GM19023 (cell line): ENCODE results near the gene TTC32.

Experiments used
- ATAC-seq: cut with Tn5 transposase; IDR thresholded peaks from one replicate; pipeline ENCODE4 v1.9.1; 2021; ENCODE audit warnings: mild to moderate bottlenecking, moderate library complexity; ENCODE audit not compliant: unreplicated experiment

Gene TTC32

DNA sequence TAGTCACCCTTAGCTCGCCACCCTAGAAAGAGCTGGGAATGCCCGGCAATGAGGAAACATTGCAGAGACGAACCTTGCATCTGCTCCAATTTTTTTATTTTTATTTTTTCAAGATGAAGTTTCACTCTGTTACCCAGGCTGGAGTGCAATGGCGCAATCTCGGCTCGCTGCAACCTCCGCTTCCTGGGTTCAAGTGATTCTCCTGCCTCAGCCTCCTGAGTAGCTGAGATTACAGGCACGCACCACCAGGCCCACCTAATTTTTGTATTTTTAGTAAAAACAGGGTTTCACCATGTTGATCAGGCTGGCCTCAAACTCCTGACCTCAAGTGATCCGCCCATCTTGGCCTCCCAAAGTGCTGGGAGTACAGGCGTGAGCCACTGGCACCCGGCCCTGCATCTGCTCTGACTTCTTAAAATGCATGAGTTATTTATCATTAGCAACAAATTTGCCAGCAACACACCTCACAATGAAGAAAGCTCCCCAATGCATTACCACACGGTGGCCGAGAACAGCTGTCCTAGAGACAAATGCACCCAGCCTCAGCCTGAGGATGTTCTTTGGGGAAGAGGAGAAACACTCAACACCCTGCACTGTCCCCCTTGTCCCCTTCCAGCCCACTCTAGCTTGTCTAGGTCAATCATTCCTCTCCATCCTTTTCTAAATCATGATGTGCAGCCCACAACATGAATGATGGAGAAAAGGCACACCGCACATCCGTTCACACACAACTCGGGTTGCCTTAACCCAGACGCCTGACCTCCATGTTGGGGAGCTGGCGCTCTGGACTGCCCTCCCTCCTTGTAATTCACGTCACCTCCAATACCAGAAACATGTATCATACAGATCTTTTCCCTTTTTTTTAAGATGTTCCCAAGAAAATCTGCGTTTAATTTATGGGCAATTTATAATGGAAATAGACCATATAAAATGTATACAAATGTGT lies 46.9 kb downstream of the TTC32 start:
- ATAC-seq: no peak

DNA sequence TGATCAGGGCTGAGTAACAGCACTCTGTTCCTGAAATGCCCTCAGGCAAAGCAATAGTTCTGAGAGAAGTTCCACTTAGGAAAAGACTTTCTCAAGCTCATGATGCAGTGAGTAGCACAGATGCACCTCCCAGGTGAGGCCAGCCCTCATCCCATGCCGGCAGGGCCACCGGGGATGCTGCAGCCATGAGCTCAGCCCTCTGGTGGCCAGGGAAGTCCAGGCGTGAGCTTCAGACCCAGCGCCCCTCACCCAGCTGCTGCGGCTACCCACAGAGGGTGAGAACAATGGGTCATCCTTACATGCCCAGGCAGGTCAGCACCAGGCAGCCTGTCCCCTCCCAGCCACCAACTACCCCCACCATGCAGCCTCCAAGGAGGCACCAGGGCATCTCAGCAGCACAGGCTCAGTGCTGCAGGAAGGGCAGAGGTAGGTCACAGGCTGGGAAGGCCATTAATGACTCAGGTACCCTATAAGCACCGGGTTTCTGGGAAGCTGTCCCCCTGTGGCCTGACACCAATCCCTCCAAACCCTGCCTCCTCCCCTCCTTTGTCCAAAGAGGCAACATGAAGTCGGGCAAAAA lies 50.6 kb downstream of the TTC32 start:
- ATAC-seq: no peak

DNA sequence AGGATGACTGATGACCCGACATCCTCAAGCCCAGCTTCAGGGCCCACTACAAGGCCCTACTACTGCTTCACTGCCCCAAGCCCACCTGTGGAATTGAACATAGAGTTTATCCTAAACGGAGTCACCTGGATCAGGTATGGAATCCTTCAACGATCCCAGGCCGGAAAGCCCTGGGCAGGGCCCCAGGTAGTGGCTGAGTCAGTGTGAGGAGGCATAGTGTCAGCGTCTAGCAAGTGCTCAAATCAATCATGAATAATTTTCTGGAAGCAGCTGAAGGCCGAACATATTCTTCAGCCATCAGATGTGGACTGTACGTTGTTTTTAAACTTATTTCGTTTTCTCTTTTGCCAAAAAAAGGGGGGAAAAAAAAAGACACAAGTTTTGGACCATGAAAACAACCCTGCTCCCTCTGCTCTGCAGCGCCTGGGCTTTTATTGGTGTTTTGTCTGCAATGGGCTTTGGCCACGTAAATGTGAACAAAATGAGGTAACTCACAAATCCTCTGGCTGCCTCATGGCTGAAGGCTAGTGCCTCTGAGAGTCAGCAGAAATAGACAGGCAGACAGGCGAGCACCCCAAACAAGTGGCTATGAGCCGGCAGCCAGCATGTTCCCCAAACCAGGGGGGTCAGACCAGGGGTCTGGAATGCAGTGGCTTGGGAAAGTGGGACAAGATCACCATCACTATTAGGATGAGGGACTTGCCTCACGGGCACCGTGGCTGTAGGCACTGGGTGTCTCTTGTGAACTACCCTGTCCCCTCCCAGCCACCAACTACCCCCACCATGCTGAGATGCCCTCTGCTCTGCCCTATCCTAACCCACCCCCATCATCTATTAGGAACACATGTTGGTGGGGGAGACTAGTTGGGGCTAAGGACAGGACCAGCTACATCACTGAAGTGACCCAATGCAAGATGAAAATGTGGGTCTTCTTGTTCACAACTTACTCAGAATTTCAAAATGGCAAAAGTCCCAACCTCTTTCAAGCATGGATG lies 51.4 kb downstream of the TTC32 start:
- no peak for ATAC-seq

DNA sequence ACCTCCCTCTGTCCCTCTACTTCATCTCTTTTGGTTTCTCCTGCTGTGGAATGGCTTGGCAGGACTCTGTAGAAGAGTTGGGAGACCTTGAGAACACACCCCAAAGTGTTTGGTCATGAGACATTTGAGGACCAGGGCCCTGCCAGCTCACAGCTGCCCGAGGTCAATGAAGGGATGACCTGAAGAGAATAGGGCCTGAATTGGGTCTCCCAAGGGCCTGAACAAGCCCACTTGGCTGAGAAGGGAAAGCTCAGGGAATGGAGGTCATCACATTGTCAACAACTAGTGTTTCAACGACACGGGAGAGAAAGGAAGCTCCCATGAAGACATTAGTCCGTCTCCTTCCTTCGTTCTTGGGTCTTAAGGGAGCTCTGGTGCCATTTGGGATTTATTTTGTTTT lies 52.8 kb downstream of the TTC32 start:
- ATAC-seq: no peak

DNA sequence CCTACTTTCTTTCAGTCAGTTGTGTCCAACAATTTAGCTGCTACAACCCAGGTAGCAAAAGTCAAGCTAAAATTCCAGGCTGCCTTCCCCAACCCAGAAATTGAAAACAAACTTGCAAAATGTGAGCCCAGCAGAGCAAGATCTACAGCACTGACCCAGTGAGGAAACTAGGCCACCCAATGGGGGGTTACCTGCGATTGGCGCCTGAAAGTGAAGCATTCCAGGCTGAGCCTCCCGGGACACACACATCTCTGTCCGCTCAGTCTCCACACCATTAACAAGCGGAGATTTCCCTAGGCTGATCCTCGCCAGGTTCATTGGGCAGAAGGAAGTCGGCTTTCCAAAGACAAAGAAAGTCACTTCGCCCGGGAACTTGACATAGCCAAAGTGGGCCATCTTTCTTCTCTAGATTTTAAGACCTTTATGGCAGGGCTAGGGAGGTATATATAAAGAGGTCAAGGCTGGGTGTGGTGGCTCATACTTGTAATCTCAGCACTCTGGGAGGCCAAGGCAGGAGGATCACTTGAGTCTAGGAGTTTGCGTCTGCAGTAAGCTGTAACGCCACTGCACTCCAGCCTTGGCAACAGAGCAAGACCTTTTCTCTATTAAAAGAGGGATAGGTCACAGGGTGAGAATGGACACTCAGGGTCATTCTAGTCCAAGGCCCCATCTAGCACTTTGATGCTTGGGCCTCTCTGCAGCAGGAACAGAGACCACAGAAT lies 53.6 kb downstream of the TTC32 start:
- no peak for ATAC-seq

DNA sequence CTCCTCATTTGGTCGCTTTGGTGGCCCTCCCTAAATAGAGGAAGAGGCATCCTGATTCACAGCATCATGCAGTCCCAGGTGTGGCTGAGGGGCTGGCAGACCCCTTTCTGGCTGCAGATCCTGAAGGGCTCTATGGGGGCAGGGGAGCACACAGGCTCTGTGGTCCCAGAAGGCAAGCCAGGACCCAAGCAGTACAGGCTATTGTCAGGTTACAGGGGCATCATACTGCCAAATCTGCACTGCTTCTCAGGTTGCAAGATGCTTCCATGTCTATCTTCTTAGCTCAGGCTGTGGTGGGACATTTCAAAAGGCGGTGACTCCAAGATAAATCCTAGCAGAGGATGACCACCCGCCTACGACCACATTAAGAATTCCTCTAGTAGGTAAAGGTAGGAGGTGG lies 54.3 kb downstream of the TTC32 start:
- no peak for ATAC-seq
